Neutrophil (primary cell): ENCODE data around the gene SH2D2A.

Experiments used
- H3K27ac ChIP-seq: fragments of 200-600 bp; sonication (generic); 2 replicates; pipeline ENCODE4 v1.5.1; 2016; ENCODE audit warnings: mild to moderate bottlenecking, moderate library complexity
- H3K27me3 ChIP-seq: fragments of 200-600 bp; sonication (generic); 2 replicates; pipeline ENCODE4 v1.6.0; 2016; ENCODE audit warnings: mild to moderate bottlenecking
- H3K36me3 ChIP-seq: fragments of 200-600 bp; sonication (generic); 2 replicates; pipeline ENCODE4 v1.5.1; 2017
- H3K4me1 ChIP-seq, 2 experiments: fragments of 200-600 bp in 1 of 2; sonication (generic) in 1 of 2; 1 replicate in 1 of 2; 2 replicates in 1 of 2; pipeline versions ENCODE4 v1.5.1 to v1.6.1; 2013 to 2016; ENCODE audit warnings: low read depth in 1 of 2, low read length in 1 of 2, mild to moderate bottlenecking in 1 of 2, moderate library complexity in 1 of 2; ENCODE audit not compliant: control insufficient read depth in 1 of 2, insufficient read depth in 1 of 2
- H3K4me3 ChIP-seq, 2 experiments: fragments of 200-600 bp in 1 of 2; sonication (generic) in 1 of 2; 1 replicate in 1 of 2; 2 replicates in 1 of 2; pipeline ENCODE4 v1.5.1; 2013 to 2016; ENCODE audit warnings: low read depth in 1 of 2, low read length in 1 of 2, mild to moderate bottlenecking in 1 of 2, moderate library complexity in 1 of 2
- H3K9me3 ChIP-seq: fragments of 200-600 bp; sonication (generic); 2 replicates; pipeline ENCODE4 v1.5.1; 2016
- CTCF ChIP-seq: fragments of 200-600 bp; sonication (generic); IDR thresholded peaks from 2 replicates; pipeline ENCODE4 v1.5.1; 2016; ENCODE audit warnings: antibody characterized with exemption

The SH2D2A gene

DNA sequence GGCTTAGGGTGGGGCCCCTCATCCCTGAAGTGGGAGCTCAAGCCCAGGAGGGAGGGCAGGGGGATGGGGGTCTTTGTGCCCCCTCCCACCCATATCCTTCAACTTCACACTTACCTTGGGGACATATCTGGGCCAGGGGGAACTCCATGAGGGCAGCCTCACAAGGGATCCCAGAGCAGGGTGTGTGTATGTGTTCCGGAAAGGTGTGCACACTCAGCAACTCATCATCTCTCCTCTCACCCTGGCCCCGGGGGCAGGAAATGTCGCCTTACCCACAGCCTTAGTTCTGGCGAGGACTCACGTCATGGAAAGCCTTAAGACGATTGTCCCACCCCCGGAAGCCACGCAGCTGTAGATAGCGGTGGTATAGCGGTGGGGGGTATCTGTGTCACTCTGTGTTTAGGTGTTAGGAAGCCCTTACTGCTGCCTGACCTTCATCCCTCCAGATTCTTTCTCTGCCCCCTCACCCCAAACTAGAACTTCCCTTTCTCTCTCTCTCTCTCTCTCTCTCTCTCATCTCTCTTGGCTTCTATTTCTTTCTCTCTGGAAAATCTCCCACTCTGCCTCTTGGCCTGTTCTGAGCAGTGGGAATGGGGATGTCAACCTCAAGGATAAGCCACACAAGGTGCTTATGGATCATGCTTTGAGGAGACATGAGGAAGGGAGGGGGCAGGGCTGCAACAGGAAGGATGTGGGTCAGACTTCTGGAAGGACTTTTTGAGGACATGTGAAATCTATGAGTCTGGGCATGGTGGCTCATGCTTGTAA is at the start of gene SH2D2A:
TSS of gene SH2D2A (minus strand) at position 288 of the 768 bp plus-strand sequence. CDS start at position 148, 140 bp downstream.
- Histone ChIP-seq H3K36me3 (no peaks in the 10 kb centered on the region), H3K4me3 (no peak within 1 kb of the TSS), H3K27ac (no peak within 1 kb of the TSS), H3K9me3 (no peaks in the 10 kb centered on the region), H3K4me1 (peaks cover 13 to 19% of the 10 kb centered on the region in 2 experiments), H3K27me3 (peaks cover 94% of the 10 kb centered on the region)
- no peak for TF ChIP-seq CTCF

DNA sequence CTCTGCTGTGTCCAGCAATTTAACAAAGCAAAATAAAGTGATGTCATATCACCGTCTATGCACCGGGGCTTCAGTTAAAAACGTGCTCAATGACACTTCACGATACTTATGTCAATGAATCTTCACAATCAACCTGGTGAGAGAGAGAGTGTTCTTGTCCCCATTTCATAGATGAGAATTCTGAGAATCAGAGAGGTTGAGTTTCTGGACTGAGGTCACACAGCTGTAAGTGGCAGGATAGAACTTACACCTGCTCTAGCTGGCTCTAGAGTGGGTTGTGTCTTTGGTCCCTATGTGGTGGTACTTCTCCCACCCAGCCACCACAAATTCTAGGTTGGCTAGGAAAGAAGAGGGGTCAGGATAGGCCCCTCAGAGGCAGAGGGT is 49.2 kb upstream of the SH2D2A start:
- Histone ChIP-seq H3K4me1 (no peaks in the 10 kb centered on the region), H3K9me3 (no peaks in the 10 kb centered on the region), H3K27me3 (peaks cover 86% of the 10 kb centered on the region), H3K4me3 (no peak overlapping the region), H3K36me3 (no peaks in the 10 kb centered on the region), H3K27ac (no peak overlapping the region)
- TF ChIP-seq CTCF: no peak

- Histone ChIP-seq H3K9me3 (no peaks in the 10 kb centered on the region), H3K27ac (no peak overlapping the region), H3K4me1 (no peaks in the 10 kb centered on the region), H3K27me3 (peaks cover 86% of the 10 kb centered on the region), H3K36me3 (no peaks in the 10 kb centered on the region), H3K4me3 (no peak overlapping the region)
- no peak for TF ChIP-seq CTCF
Observed at GRCh38 chr1:156865258-156865657, 48.6 kb upstream of the SH2D2A start.

DNA sequence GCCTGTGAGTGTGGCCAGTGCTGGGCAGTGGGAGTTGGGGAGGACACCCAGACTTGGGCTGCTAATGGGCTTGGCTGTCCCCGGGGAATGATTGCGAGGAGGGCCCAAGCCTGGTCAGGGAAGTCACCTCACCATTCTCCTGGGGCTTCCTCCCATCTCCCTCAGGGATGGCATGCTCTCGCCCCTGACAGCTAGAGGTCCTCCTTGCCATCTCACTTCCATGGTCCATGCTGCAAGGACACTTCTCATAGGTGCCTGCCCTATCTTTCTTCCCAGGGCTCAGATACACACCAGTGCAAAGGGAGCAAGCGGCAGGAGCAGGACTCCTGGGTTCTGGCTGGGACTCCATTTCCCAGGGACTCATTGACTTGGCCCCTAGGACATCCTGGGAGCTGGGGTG is 48.1 kb upstream of the SH2D2A start:
- peaks cover 86% of the 10 kb centered on the region for H3K27me3 ChIP-seq

GRCh38 chr1:156863631-156864030 is 47.0 kb upstream of the SH2D2A start:
- H3K27me3 ChIP-seq: peaks cover 91% of the 10 kb centered on the region
- H3K4me3 ChIP-seq: no peak overlapping the region
- H3K36me3 ChIP-seq: no peaks in the 10 kb centered on the region
- no peaks in the 10 kb centered on the region for H3K9me3 ChIP-seq
- TF ChIP-seq CTCF: no peak
- no peak overlapping the region for H3K27ac ChIP-seq
- no peaks in the 10 kb centered on the region for H3K4me1 ChIP-seq

More for the DNA sequence above, 48.1 kb upstream of the SH2D2A start:
- Histone ChIP-seq H3K9me3 (no peaks in the 10 kb centered on the region), H3K4me1 (no peaks in the 10 kb centered on the region), H3K4me3 (no peak overlapping the region), H3K36me3 (no peaks in the 10 kb centered on the region), H3K27ac (no peak overlapping the region)
- no peak for TF ChIP-seq CTCF
